K562 (cell line): Measurements from ENCODE around the gene SGCB. TPM values are rescaled to one million over a fixed set of nuclear protein-coding genes. Genes with fewer than 3 reads are reported as not detected.

ENCODE experiments used
- ATAC-seq: fragments of 200-7000 bp; cut with Tn5 transposase; 3 replicates; pipeline ENCODE4 v1.9.1; 2020; ENCODE audit warnings: moderate library complexity
- BruUV-seq: library from RNA; stranded (reverse); fragments of 400-500 nt; replicated peaks from 2 replicates; lab custom pipeline; 2021; lab: Mats Ljungman, UMichigan
- CTCF ChIA-PET: fragments of 300-600 bp; formaldehyde crosslinking; extraction: SDS; loops from one replicate; lab custom pipeline; 2021; ENCODE audit warnings: low intra/inter-chr PET ratio; lab: Yijun Ruan, JAX
- POLR2A ChIA-PET: fragments of 300-600, 350-650 bp; sonication (Branson Sonifier 250); formaldehyde crosslinking; extraction: SDS; loops from one replicate; lab custom pipeline; 2021; ENCODE audit warnings: antibody characterized with exemption, inconsistent platforms; lab: Yijun Ruan, JAX
- DNase-seq, 4 experiments: peaks; one replicate each; pipeline versions ENCODE4 v3.0.0 to v3.0.0-alpha.2; 2011 to 2018; ENCODE audit warnings: low spot score in 3 of 4, mixed read lengths in 3 of 4; ENCODE audit errors: extremely low read depth in 1 of 4
- FAIRE-seq: peaks from 2 replicates; lab custom pipeline; 2011; peaks lifted over from hg19 to GRCh38; lab: Jason Lieb, UNC
- H2AFZ ChIP-seq: 2 replicates; pipeline ENCODE4 v1.6.0; 2011; ENCODE audit warnings: low read depth, low read length, control low read depth, inconsistent platforms
- H3K27ac ChIP-seq: fragments of 200-600 bp; 3 replicates; pipeline ENCODE4 v1.8.0; 2011; ENCODE audit warnings: low read depth, mild to moderate bottlenecking, control low read depth, inconsistent platforms, low read length, moderate library complexity, mixed read lengths; ENCODE audit errors: extremely low read depth
- H3K27me3 ChIP-seq, 2 experiments: fragments of 300-600 bp in 1 of 2; 2 replicates in 1 of 2; 3 replicates in 1 of 2; pipeline versions ENCODE4 v1.6.0 to v1.8.0; 2011; ENCODE audit warnings: inconsistent platforms in 2 of 2, low read length in 2 of 2, mild to moderate bottlenecking in 1 of 2, mixed read lengths in 1 of 2, moderate library complexity in 1 of 2; ENCODE audit not compliant: control insufficient read depth in 2 of 2, insufficient read depth in 2 of 2
- H3K36me3 ChIP-seq: fragments of 300-600 bp; 3 replicates; pipeline ENCODE4 v1.8.0; 2011; ENCODE audit warnings: mild to moderate bottlenecking, low read length, inconsistent platforms; ENCODE audit not compliant: control insufficient read depth, insufficient read depth
- H3K4me1 ChIP-seq, 2 experiments: fragments of 200-600 bp in 1 of 2; replicated peaks in 1 of 2; 2 replicates in 1 of 2; 3 replicates in 1 of 2; pipeline versions ENCODE4 v1.5.1 to v1.8.0; 2011; ENCODE audit warnings: inconsistent platforms in 2 of 2, low read length in 2 of 2, mild to moderate bottlenecking in 1 of 2, mixed read lengths in 1 of 2, moderate library complexity in 1 of 2; ENCODE audit not compliant: control insufficient read depth in 2 of 2, insufficient read depth in 2 of 2
- H3K4me2 ChIP-seq: 2 replicates; pipeline ENCODE4 v1.6.1; 2011; ENCODE audit warnings: low read length, control low read depth, inconsistent platforms, mixed read lengths; ENCODE audit not compliant: insufficient read depth
- H3K4me3 ChIP-seq: fragments of 200-600 bp; sonication (generic), shearing (Covaris generic); 2 replicates; pipeline ENCODE4 v1.5.1; 2016; ENCODE audit warnings: control low read depth, inconsistent platforms
- H3K79me2 ChIP-seq: fragments of 200-600 bp; 3 replicates; pipeline ENCODE4 v1.8.0; 2011; ENCODE audit warnings: low read length, inconsistent platforms; ENCODE audit not compliant: control insufficient read depth, insufficient read depth
- H3K9ac ChIP-seq, 2 experiments: 2 replicates each; pipeline versions ENCODE4 v1.6.0 to v1.6.1; 2011; ENCODE audit warnings: low read depth in 2 of 2, low read length in 2 of 2, control low read depth in 1 of 2, inconsistent platforms in 1 of 2, mild to moderate bottlenecking in 1 of 2, mixed read lengths in 1 of 2; ENCODE audit not compliant: insufficient read depth in 1 of 2
- H3K9me1 ChIP-seq: one replicate; pipeline ENCODE4 v1.6.0; 2011; ENCODE audit warnings: inconsistent platforms, mild to moderate bottlenecking, low read length, moderate library complexity; ENCODE audit not compliant: control insufficient read depth, insufficient read depth
- H3K9me3 ChIP-seq: replicated peaks from 2 replicates; pipeline ENCODE4 v1.5.1; 2011; ENCODE audit warnings: low read depth, low read length, inconsistent platforms; ENCODE audit not compliant: control insufficient read depth, insufficient read depth
- H4K20me1 ChIP-seq: replicated peaks from 2 replicates; pipeline ENCODE4 v1.6.1; 2011; ENCODE audit warnings: low read length, inconsistent platforms, mixed read lengths; ENCODE audit not compliant: control insufficient read depth, insufficient read depth
- BRCA1 ChIP-seq, 2 experiments: fragments of 450-650 bp in 1 of 2; sonication (generic) in 1 of 2; formaldehyde crosslinking in 1 of 2; IDR thresholded peaks; 2 replicates each; pipeline versions ENCODE4 v1.5.0 to v1.6.1; 2017 to 2020; ENCODE audit warnings: mild to moderate bottlenecking in 1 of 2, missing genetic modification reagents in 1 of 2
- KDM2B ChIP-seq: fragments of 250-450 bp; sonication (Bioruptor Pico); IDR thresholded peaks from 2 replicates; pipeline ENCODE4 v1.8.0; 2021; ENCODE audit warnings: mild to moderate bottlenecking, moderate library complexity
- MCM2 ChIP-seq: fragments of 450-650 bp; IDR thresholded peaks from 2 replicates; pipeline ENCODE4 v1.6.1; 2017; ENCODE audit warnings: low read depth, mild to moderate bottlenecking
- POLR2AphosphoS2 ChIP-seq: IDR thresholded peaks from 2 replicates; pipeline ENCODE4 v1.6.1; 2012; ENCODE audit warnings: low read length, improper control_type of control experiment
- ZNF695 ChIP-seq: fragments of 450-650 bp; formaldehyde crosslinking; IDR thresholded peaks from 2 replicates; pipeline ENCODE4 v1.4.0; 2020; ENCODE audit warnings: mild to moderate bottlenecking, moderate library complexity
- ZNF778 ChIP-seq: fragments of 450-650 bp; formaldehyde crosslinking; IDR thresholded peaks from 2 replicates; pipeline ENCODE4 v1.4.0; 2020; ENCODE audit warnings: mild to moderate bottlenecking, moderate library complexity
- in situ Hi-C: fragments of 300-500 bp; cut with MboI; formaldehyde crosslinking; loops from 4 replicates; pipeline ENCODE4 v1.15.0; 2018; ENCODE audit warnings: inconsistent platforms, mixed read lengths
- intact Hi-C: fragments of 100-400 bp; cut with micrococcal nuclease; formaldehyde crosslinking; loops from 2 replicates; pipeline ENCODE4 v1.14.2; 2022
- polyA plus RNA-seq, 8 experiments: library from polyadenylated mRNA; depleted of rRNA in 4 of 8; stranded (reverse) in 5 of 8; unstranded in 3 of 8; fragments of >200 nt; fragmentation: Nextera tagmentation in 2 of 8; fragmentation: Illumina TruSeq in 1 of 8; extraction: Ambion mirVana in 2 of 8; extraction: Trizol in 1 of 8; gene quantifications; 2 replicates each; pipeline versions ENCODE4 v1.2.1 to v1.2.3, GENCODE V29; 2011 to 2014; ENCODE audit warnings: inconsistent platforms in 1 of 8, missing spikeins in 1 of 8
- total RNA-seq, 7 experiments: library from RNA; depleted of rRNA in 6 of 7; stranded (reverse); fragments of >200 nt in 6 of 7; fragmentation: Illumina TruSeq in 2 of 7; extraction: Trizol in 2 of 7; gene quantifications; 2 replicates each; pipeline versions ENCODE4 v1.2.1 to v1.2.3, GENCODE V29; 2011 to 2021; ENCODE audit warnings: low replicate concordance in 1 of 7
- TF ChIP-seq, protein P1 (sequence below): fragments of 250-450 bp; sonication (Bioruptor Pico); IDR thresholded peaks from 2 replicates; pipeline ENCODE4 v1.5.1; 2021; ENCODE audit warnings: mild to moderate bottlenecking

The SGCB gene
- total and polyA plus RNA-seq, 9 of the 15 experiments (the other 6 are each of a cell fraction or from before 2014, with no cell fraction given) = 0.01 to 0.20 (median 0.07) TPM; not detected in 3

DNA sequence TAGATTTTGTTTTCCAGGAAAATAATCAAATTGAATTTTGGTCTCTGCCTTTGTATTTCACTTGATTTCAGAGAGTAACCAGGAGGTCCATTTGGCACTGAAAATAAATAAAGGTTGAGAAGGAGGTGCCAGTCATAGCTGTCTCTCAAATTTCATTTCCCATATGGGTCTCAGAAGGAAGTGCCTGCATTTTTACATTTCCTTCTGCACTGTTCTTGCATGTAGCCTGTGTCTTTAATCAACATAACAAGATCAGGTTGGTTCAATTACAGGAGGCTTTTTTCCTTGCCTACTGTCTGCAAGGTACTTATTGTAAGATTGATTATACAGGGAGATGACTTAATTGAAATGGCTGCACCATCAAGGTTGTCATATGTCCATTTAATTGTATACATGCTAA is 33.7 kb downstream of the SGCB start:
- intact Hi-C loops (no loop called here), in situ Hi-C loops (no loop called here)
- Histone ChIP-seq H3K4me2 (no peak overlapping the region), H3K36me3 (no peaks in the 10 kb centered on the region), H3K9ac (no peak overlapping the region), H3K27me3 (peaks cover 0 to 2% of the 10 kb centered on the region in 2 experiments; a peak in 1 of 5 replicates), H2AFZ (no peak overlapping the region), H3K9me1 (no peaks in the 10 kb centered on the region), H3K27ac (no peak overlapping the region), H3K79me2 (no peaks in the 10 kb centered on the region), H4K20me1 (no peaks in the 10 kb centered on the region), H3K9me3 (no peaks in the 10 kb centered on the region), H3K4me1 (no peaks in the 10 kb centered on the region; a peak in 1 of 5 replicates), H3K4me3 (no peak overlapping the region)
- no TSS peak for BruUV-seq
- POLR2A ChIA-PET = no interaction called here
- DNase-seq = no peak
- no peak for TF ChIP-seq BRCA1 (IDR thresholded peaks at IDR 0.05)
- TF ChIP-seq BRCA1 (CRISPR knock-in tag; IDR thresholded peaks at IDR 0.05) = no peak
- no peak for TF ChIP-seq MCM2
- TF ChIP-seq, protein P1, sequence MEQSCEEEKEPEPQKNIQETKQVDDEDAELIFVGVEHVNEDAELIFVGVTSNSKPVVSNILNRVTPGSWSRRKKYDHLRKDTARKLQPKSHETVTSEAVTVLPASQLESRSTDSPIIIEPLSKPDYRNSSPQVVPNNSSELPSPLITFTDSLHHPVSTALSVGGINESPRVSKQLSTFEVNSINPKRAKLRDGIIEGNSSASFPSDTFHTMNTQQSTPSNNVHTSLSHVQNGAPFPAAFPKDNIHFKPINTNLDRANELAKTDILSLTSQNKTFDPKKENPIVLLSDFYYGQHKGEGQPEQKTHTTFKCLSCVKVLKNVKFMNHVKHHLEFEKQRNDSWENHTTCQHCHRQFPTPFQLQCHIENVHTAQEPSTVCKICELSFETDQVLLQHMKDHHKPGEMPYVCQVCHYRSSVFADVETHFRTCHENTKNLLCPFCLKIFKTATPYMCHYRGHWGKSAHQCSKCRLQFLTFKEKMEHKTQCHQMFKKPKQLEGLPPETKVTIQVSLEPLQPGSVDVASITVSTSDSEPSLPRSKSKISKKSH (CRISPR knock-in tag) = no peak
- TF ChIP-seq POLR2AphosphoS2 = no peak
- no peak for TF ChIP-seq KDM2B (CRISPR knock-in tag)
- no peak for TF ChIP-seq ZNF695
- TF ChIP-seq ZNF778 (CRISPR knock-in tag) = no peak
- FAIRE-seq = no peak
- no peak for ATAC-seq
- CTCF ChIA-PET = no interaction called here
